ENCODE results near the gene TCP10L.
"Not testable (repeated sequence)": the region's sequence is repeated elsewhere in the genome, so short reads cannot be mapped to it uniquely, and the experiment has no call there.

Gene TCP10L

DNA sequence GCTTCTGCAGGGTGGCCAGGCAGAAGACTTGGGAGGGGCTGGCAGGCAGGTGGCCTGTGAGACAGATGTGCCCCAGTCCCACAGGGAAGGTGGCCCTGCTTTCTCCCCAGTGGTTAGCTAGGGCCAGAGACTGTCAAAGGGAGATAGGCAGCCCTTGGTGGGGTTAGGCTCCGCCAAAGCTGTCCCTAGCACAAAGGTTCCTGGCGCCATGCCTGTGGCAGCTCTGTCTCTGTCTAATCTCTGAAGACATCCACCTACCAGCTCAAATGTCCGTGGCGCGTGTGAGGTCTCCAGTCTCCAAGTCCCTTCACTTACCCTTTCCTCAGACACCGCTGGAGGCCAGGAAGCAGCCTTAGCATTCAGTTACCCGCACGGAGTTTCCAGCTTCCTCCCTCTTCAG is 17.7 kb downstream of the TCP10L start:
- DNase-seq (ENCODE audit: low read depth), result no peak
- H3K36me3 ChIP-seq (ENCODE audit: control insufficient read depth, insufficient read depth, low read length, severe bottlenecking), result no peaks in the 10 kb centered on the region
- no peak overlapping the region for H3K9ac ChIP-seq (ENCODE audit: low read length)
- H3K4me3 ChIP-seq (ENCODE audit: low read length), result no peak overlapping the region
- H3K9me3 ChIP-seq (ENCODE audit: control insufficient read depth, low read length), result peaks cover 17% of the 10 kb centered on the region
- no peaks in the 10 kb centered on the region for H3K27me3 ChIP-seq (replicated peaks; ENCODE audit: control insufficient read depth, insufficient read depth, low read length)
- H3K4me1 ChIP-seq (ENCODE audit: control insufficient read depth, insufficient read depth, low read length), result peaks cover 4% of the 10 kb centered on the region

- Histone ChIP-seq H3K27me3 (replicated peaks; ENCODE audit: control insufficient read depth, insufficient read depth, low read length) (no peaks in the 10 kb centered on the region), H3K9ac (ENCODE audit: low read length) (no peak overlapping the region), H3K9me3 (ENCODE audit: control insufficient read depth, low read length) (peaks cover 17% of the 10 kb centered on the region), H3K36me3 (ENCODE audit: control insufficient read depth, insufficient read depth, low read length, severe bottlenecking) (no peaks in the 10 kb centered on the region), H3K4me3 (ENCODE audit: low read length) (no peak overlapping the region), H3K4me1 (ENCODE audit: control insufficient read depth, insufficient read depth, low read length) (peaks cover 4% of the 10 kb centered on the region)
- DNase-seq (ENCODE audit: low read depth), result no peak
Observed at GRCh38 chr21:32566741-32567389, 18.5 kb downstream of the TCP10L start.

- Histone ChIP-seq H3K27me3 (replicated peaks; ENCODE audit: control insufficient read depth, insufficient read depth, low read length) (no peaks in the 10 kb centered on the region), H3K9ac (ENCODE audit: low read length) (no peak overlapping the region), H3K36me3 (ENCODE audit: control insufficient read depth, insufficient read depth, low read length, severe bottlenecking) (no peaks in the 10 kb centered on the region), H3K4me1 (ENCODE audit: control insufficient read depth, insufficient read depth, low read length) (peaks cover 4% of the 10 kb centered on the region), H3K9me3 (ENCODE audit: control insufficient read depth, low read length) (peaks cover 17% of the 10 kb centered on the region), H3K4me3 (ENCODE audit: low read length) (no peak overlapping the region)
- peak; percentile 28 for DNase-seq (ENCODE audit: low read depth)
Observed at GRCh38 chr21:32565856-32566465, 19.4 kb downstream of the TCP10L start.

DNA sequence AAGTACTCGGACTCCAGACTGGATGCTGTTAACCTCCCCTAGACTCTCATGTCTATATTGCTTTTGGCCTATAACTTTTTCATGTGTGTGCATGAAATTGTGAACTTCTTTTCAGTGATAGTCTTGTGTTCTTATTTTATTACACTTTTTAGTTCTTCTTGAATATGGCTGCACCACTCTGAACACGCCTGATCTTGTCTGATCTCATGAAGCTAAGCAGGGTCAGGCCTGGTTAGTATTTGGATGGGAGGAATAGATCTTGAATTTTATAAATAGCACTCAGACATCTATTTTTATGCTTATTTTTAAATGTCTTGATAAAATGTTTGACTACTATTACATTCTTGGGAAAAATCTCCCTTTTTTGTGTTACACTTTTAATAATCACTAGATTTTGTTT is 22.4 kb downstream of the TCP10L start:
- Histone ChIP-seq H3K4me1 (ENCODE audit: control insufficient read depth, insufficient read depth, low read length) (no peaks in the 10 kb centered on the region), H3K9me3 (ENCODE audit: control insufficient read depth, low read length) (peaks cover 17% of the 10 kb centered on the region), H3K36me3 (ENCODE audit: control insufficient read depth, insufficient read depth, low read length, severe bottlenecking) (no peaks in the 10 kb centered on the region), H3K4me3 (ENCODE audit: low read length) (no peak overlapping the region), H3K9ac (ENCODE audit: low read length) (peak overlapping the region; percentile 14), H3K27me3 (replicated peaks; ENCODE audit: control insufficient read depth, insufficient read depth, low read length) (no peaks in the 10 kb centered on the region)
- DNase-seq (ENCODE audit: low read depth), result no peak

DNA sequence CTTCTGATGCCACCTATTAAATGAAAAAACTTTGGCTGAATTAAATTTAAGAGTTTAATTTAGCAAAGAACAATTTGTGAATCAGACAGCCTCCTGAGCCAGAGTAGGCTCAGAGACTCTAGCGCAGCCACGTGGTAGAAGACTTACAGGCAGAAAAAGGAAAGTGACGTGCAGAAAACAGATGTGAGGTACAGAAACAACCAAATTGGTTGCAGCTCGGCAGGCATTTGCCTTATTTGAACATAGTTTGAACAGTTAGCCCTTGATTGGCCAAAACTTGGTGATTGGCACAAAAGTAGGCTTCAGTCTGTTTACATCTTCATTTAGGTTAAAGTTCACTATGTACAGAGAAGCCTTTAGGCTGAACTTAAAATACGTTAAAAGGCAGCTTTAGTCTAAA is 22.9 kb downstream of the TCP10L start:
- DNase-seq (ENCODE audit: low read depth), result peak; percentile 82
- Histone ChIP-seq H3K9ac (ENCODE audit: low read length) (peak overlapping the region; percentile 14), H3K36me3 (ENCODE audit: control insufficient read depth, insufficient read depth, low read length, severe bottlenecking) (no peaks in the 10 kb centered on the region), H3K4me1 (ENCODE audit: control insufficient read depth, insufficient read depth, low read length) (no peaks in the 10 kb centered on the region), H3K9me3 (ENCODE audit: control insufficient read depth, low read length) (peaks cover 17% of the 10 kb centered on the region), H3K27me3 (replicated peaks; ENCODE audit: control insufficient read depth, insufficient read depth, low read length) (no peaks in the 10 kb centered on the region), H3K4me3 (ENCODE audit: low read length) (no peak overlapping the region)

GRCh38 chr21:32561476-32561875 is 23.8 kb downstream of the TCP10L start:
- H3K4me3 ChIP-seq (ENCODE audit: low read length); H3K9ac ChIP-seq (ENCODE audit: low read length); H3K36me3 ChIP-seq (ENCODE audit: control insufficient read depth, insufficient read depth, low read length, severe bottlenecking); H3K27me3 ChIP-seq (replicated peaks; ENCODE audit: control insufficient read depth, insufficient read depth, low read length); DNase-seq (ENCODE audit: low read depth); H3K4me1 ChIP-seq (ENCODE audit: control insufficient read depth, insufficient read depth, low read length): not testable (repeated sequence)
- H3K9me3 ChIP-seq (ENCODE audit: control insufficient read depth, low read length), result peaks cover 17% of the 10 kb centered on the region

DNA sequence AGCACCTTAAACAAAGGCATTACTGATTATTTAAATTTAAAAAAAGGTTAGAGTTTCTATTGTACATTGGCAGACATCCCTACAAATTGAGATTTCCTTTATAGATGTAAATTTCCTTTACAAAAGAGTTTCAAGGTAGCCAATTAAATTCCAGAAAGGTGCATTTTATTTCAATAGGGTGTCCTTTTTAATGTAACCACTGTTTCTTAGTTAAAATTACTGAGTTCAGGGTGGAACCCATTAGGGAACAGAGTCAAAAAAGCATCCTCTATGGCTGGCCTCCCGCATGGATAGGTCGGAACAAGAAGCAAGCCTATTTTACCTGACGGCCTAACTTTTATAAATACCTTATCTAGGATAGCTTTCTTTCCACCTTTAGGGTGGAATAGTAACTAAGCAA is 24.4 kb downstream of the TCP10L start:
- Histone ChIP-seq H3K9me3 (ENCODE audit: control insufficient read depth, low read length) (peaks cover 17% of the 10 kb centered on the region), H3K27me3 (replicated peaks; ENCODE audit: control insufficient read depth, insufficient read depth, low read length) (no peaks in the 10 kb centered on the region), H3K4me3 (ENCODE audit: low read length) (no peak overlapping the region), H3K9ac (ENCODE audit: low read length) (no peak overlapping the region), H3K36me3 (ENCODE audit: control insufficient read depth, insufficient read depth, low read length, severe bottlenecking) (no peaks in the 10 kb centered on the region), H3K4me1 (ENCODE audit: control insufficient read depth, insufficient read depth, low read length) (no peaks in the 10 kb centered on the region)
- DNase-seq (ENCODE audit: low read depth), result no peak

DNA sequence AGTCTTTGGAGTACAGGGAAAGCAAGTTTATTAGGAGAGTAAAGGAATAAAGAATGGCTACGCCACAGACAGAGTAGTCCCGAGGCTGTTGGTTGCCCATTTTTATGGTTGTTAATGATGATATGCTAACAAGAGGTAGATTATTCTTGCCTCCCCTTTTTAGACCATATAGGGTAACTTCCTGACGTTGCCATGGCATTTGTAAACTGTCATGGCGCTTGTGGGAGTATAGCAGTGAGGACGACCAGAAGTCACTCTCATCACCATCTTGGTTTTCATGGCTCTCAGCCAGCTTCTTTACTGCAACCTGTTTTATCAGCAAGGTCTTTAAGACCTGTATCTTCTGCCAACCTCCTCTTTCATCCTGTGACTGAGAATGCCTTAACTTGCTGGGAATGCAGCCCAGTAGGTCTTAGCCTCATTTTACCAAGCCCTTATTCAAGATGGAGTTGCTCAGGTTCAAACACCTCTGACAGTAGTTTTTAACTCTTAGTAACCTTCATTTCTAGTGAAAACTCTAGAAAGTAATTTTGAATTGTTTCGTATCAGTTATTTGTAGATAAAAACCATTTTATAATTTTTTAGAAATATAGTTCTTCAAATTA is 26.2 kb downstream of the TCP10L start:
- H3K9ac ChIP-seq (ENCODE audit: low read length), result no peak overlapping the region

GRCh38 chr21:32558106-32558505 is 27.2 kb downstream of the TCP10L start:
- Histone ChIP-seq H3K36me3 (ENCODE audit: control insufficient read depth, insufficient read depth, low read length, severe bottlenecking) (no peaks in the 10 kb centered on the region), H3K27me3 (replicated peaks; ENCODE audit: control insufficient read depth, insufficient read depth, low read length) (no peaks in the 10 kb centered on the region), H3K4me1 (ENCODE audit: control insufficient read depth, insufficient read depth, low read length) (no peaks in the 10 kb centered on the region), H3K9ac (ENCODE audit: low read length) (no peak overlapping the region), H3K4me3 (ENCODE audit: low read length) (no peak overlapping the region), H3K9me3 (ENCODE audit: control insufficient read depth, low read length) (no peaks in the 10 kb centered on the region)
- DNase-seq (ENCODE audit: low read depth), result no peak

More for the DNA sequence above, 26.2 kb downstream of the TCP10L start:
- no peak overlapping the region for H3K4me3 ChIP-seq (ENCODE audit: low read length)
- H3K27me3 ChIP-seq (replicated peaks; ENCODE audit: control insufficient read depth, insufficient read depth, low read length), result no peaks in the 10 kb centered on the region
- DNase-seq (ENCODE audit: low read depth), result no peak
- H3K36me3 ChIP-seq (ENCODE audit: control insufficient read depth, insufficient read depth, low read length, severe bottlenecking), result no peaks in the 10 kb centered on the region
- no peaks in the 10 kb centered on the region for H3K4me1 ChIP-seq (ENCODE audit: control insufficient read depth, insufficient read depth, low read length)
- peaks cover 2% of the 10 kb centered on the region for H3K9me3 ChIP-seq (ENCODE audit: control insufficient read depth, low read length)

DNA sequence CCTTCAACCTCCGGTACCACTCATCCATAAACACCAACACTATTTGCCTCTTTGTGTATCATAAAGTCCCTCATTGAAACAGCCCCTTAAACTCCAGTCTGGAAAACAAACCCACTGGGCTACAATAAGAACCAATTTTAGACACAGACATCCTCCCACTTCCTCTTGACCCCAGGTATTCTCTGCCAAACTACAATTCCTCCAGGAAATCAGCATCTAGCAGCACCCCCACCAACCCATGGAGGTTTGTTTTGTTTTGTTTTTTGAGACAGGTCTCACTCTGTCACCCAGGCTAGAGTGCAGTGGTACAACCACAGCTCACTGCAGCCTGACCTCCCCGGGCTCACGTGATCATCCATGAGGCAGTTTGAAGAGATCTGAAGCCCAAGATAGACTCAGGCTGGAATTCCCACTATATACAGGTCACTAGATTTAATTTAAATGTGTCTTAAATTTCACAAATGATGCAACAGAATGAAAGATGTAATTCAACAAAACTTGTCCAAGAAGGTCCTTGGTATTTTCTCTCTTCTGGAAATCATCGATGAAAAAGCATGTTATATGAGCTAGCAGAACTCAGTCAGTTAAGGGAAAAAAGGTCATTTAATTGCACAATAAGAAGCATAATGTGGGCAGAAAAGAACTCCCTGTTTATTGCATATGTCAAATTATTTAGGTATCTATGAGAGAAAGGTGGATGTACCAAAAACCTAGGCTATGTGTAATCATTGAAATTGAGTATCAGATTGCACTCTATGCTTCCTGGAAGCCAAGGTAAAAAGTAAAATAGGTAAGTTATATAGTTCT is 30.3 kb downstream of the TCP10L start:
- Histone ChIP-seq H3K36me3 (ENCODE audit: control insufficient read depth, insufficient read depth, low read length, severe bottlenecking) (no peaks in the 10 kb centered on the region), H3K4me3 (ENCODE audit: low read length) (no peak overlapping the region), H3K27me3 (replicated peaks; ENCODE audit: control insufficient read depth, insufficient read depth, low read length) (no peaks in the 10 kb centered on the region), H3K9ac (ENCODE audit: low read length) (no peak overlapping the region), H3K9me3 (ENCODE audit: control insufficient read depth, low read length) (no peaks in the 10 kb centered on the region), H3K4me1 (ENCODE audit: control insufficient read depth, insufficient read depth, low read length) (no peaks in the 10 kb centered on the region)
- DNase-seq (ENCODE audit: low read depth), result peak; percentile 88

- Histone ChIP-seq H3K4me3 (ENCODE audit: low read length) (no peak overlapping the region), H3K9ac (ENCODE audit: low read length) (no peak overlapping the region), H3K36me3 (ENCODE audit: control insufficient read depth, insufficient read depth, low read length, severe bottlenecking) (no peaks in the 10 kb centered on the region), H3K27me3 (replicated peaks; ENCODE audit: control insufficient read depth, insufficient read depth, low read length) (no peaks in the 10 kb centered on the region), H3K4me1 (ENCODE audit: control insufficient read depth, insufficient read depth, low read length) (no peaks in the 10 kb centered on the region), H3K9me3 (ENCODE audit: control insufficient read depth, low read length) (no peaks in the 10 kb centered on the region)
- DNase-seq (ENCODE audit: low read depth), result no peak
Observed at GRCh38 chr21:32549886-32550285, 35.4 kb downstream of the TCP10L start.

Data from adipocyte (in vitro differentiated cells).